Colonic mucosa (tissue), 4 donors: ENCODE data around the gene IL1RAPL2. TPM values are rescaled to one million over a fixed set of nuclear protein-coding genes. Genes with fewer than 3 reads are reported as not detected.

Experiments
- DNase-seq: peaks from one replicate; pipeline ENCODE4 v3.0.0-alpha.2; 2020
- H3K27ac ChIP-seq: fragments of 200-600 bp; one replicate; pipeline ENCODE4 v1.8.0; 2021
- H3K27me3 ChIP-seq: fragments of 200-600 bp; one replicate; pipeline ENCODE4 v1.8.0; 2021
- H3K36me3 ChIP-seq: fragments of 200-600 bp; one replicate; pipeline ENCODE4 v1.8.0; 2021
- H3K4me1 ChIP-seq: fragments of 200-600 bp; one replicate; pipeline ENCODE4 v1.8.0; 2021; ENCODE audit warnings: mild to moderate bottlenecking
- H3K4me3 ChIP-seq: fragments of 200-600 bp; one replicate; pipeline ENCODE4 v1.8.0; 2021
- H3K9ac ChIP-seq, 2 donors: one replicate each; pipeline ENCODE4 v1.7.0; 2013; ENCODE audit warnings: control low read depth in 2 of 2, low read depth in 2 of 2, low read length in 2 of 2
- H3K9me3 ChIP-seq: fragments of 200-600 bp; one replicate; pipeline ENCODE4 v1.8.0; 2021
- CTCF ChIP-seq: fragments of 200-600 bp; IDR thresholded peaks from one replicate; pipeline ENCODE4 v1.8.0; 2022; ENCODE audit warnings: antibody characterized with exemption, mild to moderate bottlenecking
- intact Hi-C: fragments of 100-400 bp; cut with DNase I; formaldehyde crosslinking; loops from one replicate; pipeline ENCODE4 v1.14.1; 2022
- total RNA-seq, 2 donors: library from RNA; stranded (reverse); fragmentation: NEBNext Ultra II Directional in 1 of 2; extraction: Animal tissue kit (Norgen Biotek cat#: 25700) in 1 of 2; gene quantifications; one replicate each; pipeline ENCODE4 v1.2.1, GENCODE V29; 2021
- donor health status: healthy.
- donor health status: DM: no; HTN: no; CAD: no.
- donor health status: DM: no; HTN: no; CAD: no.

Gene IL1RAPL2
- total RNA-seq, 2 donors from 2014 or later, result not detected

GRCh38 chrX:105723966-105724735, 1158.2 kb downstream of the IL1RAPL2 start:
- no peak for TF ChIP-seq CTCF
- Histone ChIP-seq H3K27ac (no peak overlapping the region), H3K4me1 (no peaks in the 10 kb centered on the region), H3K27me3 (no peaks in the 10 kb centered on the region), H3K36me3 (no peaks in the 10 kb centered on the region), H3K9me3 (no peaks in the 10 kb centered on the region), H3K9ac (no peak overlapping the region), H3K4me3 (no peak overlapping the region)
- intact Hi-C loops, result no loop called here
- no peak for DNase-seq

GRCh38 chrX:105725228-105725627, 1159.2 kb downstream of the IL1RAPL2 start:
- Histone ChIP-seq H3K4me1 (no peaks in the 10 kb centered on the region), H3K36me3 (no peaks in the 10 kb centered on the region), H3K9me3 (no peaks in the 10 kb centered on the region), H3K27ac (no peak overlapping the region), H3K9ac (no peak overlapping the region), H3K4me3 (no peak overlapping the region), H3K27me3 (no peaks in the 10 kb centered on the region)
- DNase-seq, result no peak
- intact Hi-C loops, result no loop called here
- no peak for TF ChIP-seq CTCF

- Histone ChIP-seq H3K4me3 (no peak overlapping the region), H3K9me3 (no peaks in the 10 kb centered on the region), H3K9ac (no peak overlapping the region), H3K36me3 (no peaks in the 10 kb centered on the region), H3K27ac (no peak overlapping the region), H3K4me1 (no peaks in the 10 kb centered on the region), H3K27me3 (no peaks in the 10 kb centered on the region)
- intact Hi-C loops, result no loop called here
- no peak for TF ChIP-seq CTCF
- DNase-seq, result no peak
These were observed 1172.2 kb downstream of the IL1RAPL2 start for GRCh38 chrX:105738162-105738561.

GRCh38 chrX:105744291-105744690, 1178.3 kb downstream of the IL1RAPL2 start:
- H3K4me1 ChIP-seq, result no peaks in the 10 kb centered on the region
- intact Hi-C loops, result no loop called here
- H3K27me3 ChIP-seq, result no peaks in the 10 kb centered on the region
- no peak overlapping the region for H3K4me3 ChIP-seq
- no peak for DNase-seq
- H3K9ac ChIP-seq, result no peak overlapping the region
- no peak overlapping the region for H3K27ac ChIP-seq
- no peaks in the 10 kb centered on the region for H3K9me3 ChIP-seq
- no peaks in the 10 kb centered on the region for H3K36me3 ChIP-seq
- TF ChIP-seq CTCF, result no peak

- H3K4me3 ChIP-seq, result no peak overlapping the region
These were observed 1178.9 kb downstream of the IL1RAPL2 start for GRCh38 chrX:105744946-105745345.

More at GRCh38 chrX:105744946-105745345, 1178.9 kb downstream of the IL1RAPL2 start:
- H3K9me3 ChIP-seq, result no peaks in the 10 kb centered on the region
- no peak for TF ChIP-seq CTCF
- no peak overlapping the region for H3K27ac ChIP-seq
- intact Hi-C loops, result no loop called here
- no peaks in the 10 kb centered on the region for H3K4me1 ChIP-seq
- H3K9ac ChIP-seq, result no peak overlapping the region
- H3K27me3 ChIP-seq, result no peaks in the 10 kb centered on the region
- no peak for DNase-seq
- H3K36me3 ChIP-seq, result no peaks in the 10 kb centered on the region
